Nephron progenitor cell (in vitro differentiated cells): Measurements from ENCODE around the gene SLC22A4.
A peak's percentile ranks its signal among the peaks of the same experiment; 100 is the strongest.

ENCODE experiments used
- DNase-seq: peaks from one replicate; pipeline ENCODE4 v3.0.0; 2021
- H3K27ac Mint-ChIP-seq: 2 replicates; pipeline ENCODE4 v1.8.0; 2021; ENCODE audit warnings: mild to moderate bottlenecking, moderate library complexity, mixed read lengths
- H3K27me3 Mint-ChIP-seq: 2 replicates; pipeline ENCODE4 v1.8.0; 2021; ENCODE audit warnings: mild to moderate bottlenecking, low read depth, mixed read lengths; ENCODE audit not compliant: poor library complexity
- H3K36me3 Mint-ChIP-seq: 2 replicates; pipeline ENCODE4 v1.8.0; 2021; ENCODE audit warnings: low read depth, mixed read lengths
- H3K4me1 Mint-ChIP-seq: 2 replicates; pipeline ENCODE4 v1.8.0; 2021; ENCODE audit warnings: mixed read lengths
- H3K4me3 Mint-ChIP-seq: 2 replicates; pipeline ENCODE4 v1.8.0; 2021; ENCODE audit warnings: mild to moderate bottlenecking, moderate library complexity, mixed read lengths
- H3K9me3 Mint-ChIP-seq: 2 replicates; pipeline ENCODE4 v1.8.0; 2021; ENCODE audit warnings: mild to moderate bottlenecking, moderate library complexity, mixed read lengths
- TF ChIP-seq, protein P1 (sequence below): fragments of 200-600 bp; sonication (generic); IDR thresholded peaks from 2 replicates; pipeline ENCODE4 v1.5.0; 2021; ENCODE audit warnings: antibody characterized with exemption

The SLC22A4 gene

DNA sequence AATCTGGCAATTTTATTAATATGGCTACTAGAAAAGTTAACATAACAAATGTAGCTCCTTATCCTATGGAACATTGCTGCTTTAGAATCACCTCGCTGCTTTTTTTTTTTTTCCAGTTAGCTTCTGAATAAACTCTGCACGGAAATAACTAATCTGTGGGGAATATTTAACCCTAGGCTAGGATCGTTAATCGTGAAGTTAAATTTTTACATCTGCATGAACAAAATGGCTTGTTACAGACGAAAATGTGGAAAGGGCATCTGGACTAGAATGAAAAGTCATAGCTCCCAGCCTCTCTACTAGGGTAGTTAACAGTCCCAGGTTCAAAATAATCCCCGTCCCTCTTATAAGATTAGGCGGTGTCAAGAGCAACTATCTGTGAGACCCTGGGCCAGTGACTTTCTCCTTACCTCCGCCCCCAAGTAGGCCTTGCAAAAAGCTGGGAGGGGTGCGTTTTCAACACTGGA lies 74.8 kb downstream of the SLC22A4 start:
- peaks cover 45% of the 10 kb centered on the region for H3K27me3 Mint-ChIP-seq

DNA sequence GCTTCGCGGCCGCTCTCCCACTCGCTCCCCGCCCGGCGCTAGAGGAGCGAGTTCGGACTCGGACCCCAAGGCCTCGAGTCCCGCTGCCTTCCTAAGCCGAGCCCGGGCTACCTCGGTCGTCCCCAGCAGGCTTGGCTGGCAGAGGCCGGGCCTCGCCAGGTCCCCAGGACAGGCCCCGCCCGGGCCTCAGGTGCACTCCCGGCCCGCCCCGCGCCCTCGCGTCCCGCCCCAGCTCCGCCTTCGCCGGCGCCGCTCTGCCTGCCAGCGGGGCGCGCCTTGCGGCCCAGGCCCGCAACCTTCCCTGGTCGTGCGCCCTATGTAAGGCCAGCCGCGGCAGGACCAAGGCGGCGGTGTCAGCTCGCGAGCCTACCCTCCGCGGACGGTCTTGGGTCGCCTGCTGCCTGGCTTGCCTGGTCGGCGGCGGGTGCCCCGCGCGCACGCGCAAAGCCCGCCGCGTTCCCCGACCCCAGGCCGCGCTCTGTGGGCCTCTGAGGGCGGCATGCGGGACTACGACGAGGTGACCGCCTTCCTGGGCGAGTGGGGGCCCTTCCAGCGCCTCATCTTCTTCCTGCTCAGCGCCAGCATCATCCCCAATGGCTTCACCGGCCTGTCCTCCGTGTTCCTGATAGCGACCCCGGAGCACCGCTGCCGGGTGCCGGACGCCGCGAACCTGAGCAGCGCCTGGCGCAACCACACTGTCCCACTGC lies 75.4 kb downstream of the SLC22A4 start, which contains the start of gene SLC22A5:
Gene SLC22A5 (plus strand): TSS at position 237 of the 707 bp plus-strand sequence. CDS start 263 bp downstream, at position 500.
- DNase-seq, result peak; percentile 83
- H3K36me3 Mint-ChIP-seq, result peaks cover 1% of the 10 kb centered on the region
- H3K9me3 Mint-ChIP-seq, result no peaks in the 10 kb centered on the region
- TF ChIP-seq, protein P1, sequence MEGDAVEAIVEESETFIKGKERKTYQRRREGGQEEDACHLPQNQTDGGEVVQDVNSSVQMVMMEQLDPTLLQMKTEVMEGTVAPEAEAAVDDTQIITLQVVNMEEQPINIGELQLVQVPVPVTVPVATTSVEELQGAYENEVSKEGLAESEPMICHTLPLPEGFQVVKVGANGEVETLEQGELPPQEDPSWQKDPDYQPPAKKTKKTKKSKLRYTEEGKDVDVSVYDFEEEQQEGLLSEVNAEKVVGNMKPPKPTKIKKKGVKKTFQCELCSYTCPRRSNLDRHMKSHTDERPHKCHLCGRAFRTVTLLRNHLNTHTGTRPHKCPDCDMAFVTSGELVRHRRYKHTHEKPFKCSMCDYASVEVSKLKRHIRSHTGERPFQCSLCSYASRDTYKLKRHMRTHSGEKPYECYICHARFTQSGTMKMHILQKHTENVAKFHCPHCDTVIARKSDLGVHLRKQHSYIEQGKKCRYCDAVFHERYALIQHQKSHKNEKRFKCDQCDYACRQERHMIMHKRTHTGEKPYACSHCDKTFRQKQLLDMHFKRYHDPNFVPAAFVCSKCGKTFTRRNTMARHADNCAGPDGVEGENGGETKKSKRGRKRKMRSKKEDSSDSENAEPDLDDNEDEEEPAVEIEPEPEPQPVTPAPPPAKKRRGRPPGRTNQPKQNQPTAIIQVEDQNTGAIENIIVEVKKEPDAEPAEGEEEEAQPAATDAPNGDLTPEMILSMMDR, result no peak
- H3K27me3 Mint-ChIP-seq, result peaks cover 41% of the 10 kb centered on the region
- no peak within 1 kb of the TSS for H3K27ac Mint-ChIP-seq
- H3K4me1 Mint-ChIP-seq, result peaks cover 19% of the 10 kb centered on the region
- H3K4me3 Mint-ChIP-seq, result peak within 1 kb of the TSS; percentile 82

More for the DNA sequence above, 74.8 kb downstream of the SLC22A4 start:
- Mint-ChIP-seq H3K36me3 (peaks cover 4% of the 10 kb centered on the region), H3K27ac (no peak overlapping the region), H3K9me3 (no peaks in the 10 kb centered on the region), H3K4me1 (peaks cover 19% of the 10 kb centered on the region), H3K4me3 (peak overlapping the region; percentile 82)
- no peak for DNase-seq
- TF ChIP-seq, protein P1, result no peak

DNA sequence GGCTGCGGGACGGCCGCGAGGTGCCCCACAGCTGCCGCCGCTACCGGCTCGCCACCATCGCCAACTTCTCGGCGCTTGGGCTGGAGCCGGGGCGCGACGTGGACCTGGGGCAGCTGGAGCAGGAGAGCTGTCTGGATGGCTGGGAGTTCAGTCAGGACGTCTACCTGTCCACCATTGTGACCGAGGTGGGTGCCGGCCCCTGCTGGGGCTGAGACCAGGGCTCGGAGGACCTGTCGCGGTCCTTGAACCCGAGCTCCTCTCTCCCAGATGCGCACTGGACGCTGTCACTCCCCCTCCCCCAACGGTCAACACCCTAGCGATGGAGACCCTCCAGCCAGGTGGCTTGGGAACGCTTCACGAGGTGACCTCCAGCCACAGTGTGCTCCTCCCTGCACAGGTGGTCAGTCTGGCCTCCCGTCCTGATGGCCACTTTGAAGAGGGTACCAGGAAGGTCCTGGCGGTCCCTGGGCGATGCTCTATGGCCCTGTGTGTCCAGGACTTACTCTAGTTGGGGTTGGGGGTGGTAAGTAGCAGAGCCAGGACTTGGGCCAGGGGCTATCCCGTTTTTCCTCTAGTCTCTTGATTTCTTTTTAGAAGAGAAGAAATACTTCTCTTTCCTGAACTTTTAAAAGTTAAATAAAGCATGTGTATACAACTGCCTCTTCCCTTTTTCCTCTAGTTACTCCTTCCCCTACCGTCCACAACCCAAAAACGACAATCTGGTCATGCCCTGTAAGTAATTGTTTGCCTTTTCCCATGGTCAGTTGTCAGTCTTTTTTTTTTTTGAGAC lies 76.2 kb downstream of the SLC22A4 start:
- H3K4me3 Mint-ChIP-seq, result peak overlapping the region; percentile 82
- H3K27ac Mint-ChIP-seq, result no peak overlapping the region
- no peaks in the 10 kb centered on the region for H3K36me3 Mint-ChIP-seq
- H3K4me1 Mint-ChIP-seq, result peaks cover 19% of the 10 kb centered on the region
- H3K9me3 Mint-ChIP-seq, result no peaks in the 10 kb centered on the region
- DNase-seq, result no peak
- peaks cover 39% of the 10 kb centered on the region for H3K27me3 Mint-ChIP-seq
- TF ChIP-seq, protein P1, result no peak

DNA sequence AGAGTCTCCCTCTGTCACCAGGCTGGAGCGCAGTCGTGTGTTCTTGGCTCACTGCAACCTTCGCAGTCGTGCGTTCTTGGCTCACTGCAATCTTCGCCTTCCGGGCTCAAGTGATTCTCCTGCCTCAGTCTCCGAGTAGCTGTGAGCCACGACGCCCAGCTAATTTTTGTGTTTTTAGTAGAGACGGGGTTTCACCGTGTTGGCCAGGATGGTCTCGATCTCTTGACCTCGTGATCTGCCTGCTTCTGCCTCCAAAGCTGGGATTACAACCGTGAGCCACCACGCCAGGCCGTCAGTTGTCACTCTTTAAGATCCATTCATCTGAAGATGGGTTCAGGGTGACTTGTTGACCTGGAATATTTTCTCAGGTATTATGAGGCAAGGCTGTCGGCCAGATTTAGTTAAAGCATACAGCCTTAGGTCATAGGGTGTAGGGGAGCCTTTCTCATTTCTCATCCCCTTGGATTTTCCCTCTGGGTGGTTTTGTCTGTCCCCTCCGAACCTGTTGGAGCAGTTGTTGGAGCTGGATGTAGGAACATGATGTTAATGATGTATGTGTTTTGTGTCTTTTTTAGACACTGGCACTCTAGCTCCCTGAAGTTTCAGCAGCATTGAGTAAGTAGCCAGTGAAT lies 76.9 kb downstream of the SLC22A4 start:
- Mint-ChIP-seq H3K27ac (no peak overlapping the region), H3K4me1 (peaks cover 19% of the 10 kb centered on the region)

DNA sequence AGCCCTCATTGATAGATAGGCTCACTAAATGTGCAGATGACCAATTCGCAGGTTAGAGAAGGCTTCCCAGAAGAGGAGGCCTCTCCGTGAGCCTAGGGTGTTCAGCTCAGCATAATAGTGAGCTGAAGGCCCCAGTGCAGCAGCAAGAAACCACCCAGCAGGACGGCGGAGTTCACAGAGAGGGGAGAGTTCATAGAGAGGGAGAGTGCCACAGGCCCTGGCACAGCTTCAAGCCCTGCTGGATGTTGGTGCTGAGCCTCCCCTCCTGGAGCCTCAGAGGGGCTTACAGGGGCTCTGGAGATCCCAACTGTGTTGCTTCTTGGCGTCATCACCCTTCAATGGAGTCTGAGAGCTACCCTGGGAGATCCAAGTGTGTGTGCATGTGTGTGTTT lies 77.4 kb downstream of the SLC22A4 start:
- Mint-ChIP-seq H3K4me1 (peaks cover 19% of the 10 kb centered on the region), H3K4me3 (no peak overlapping the region)

More for the DNA sequence above, 76.9 kb downstream of the SLC22A4 start:
- DNase-seq, result no peak
- TF ChIP-seq, protein P1, result no peak
- Mint-ChIP-seq H3K9me3 (no peaks in the 10 kb centered on the region), H3K4me3 (peak overlapping the region; percentile 82), H3K27me3 (peaks cover 39% of the 10 kb centered on the region), H3K36me3 (no peaks in the 10 kb centered on the region)

More for the DNA sequence above, 77.4 kb downstream of the SLC22A4 start:
- Mint-ChIP-seq H3K27ac (no peak overlapping the region), H3K9me3 (no peaks in the 10 kb centered on the region), H3K36me3 (no peaks in the 10 kb centered on the region), H3K27me3 (peaks cover 39% of the 10 kb centered on the region)
- TF ChIP-seq, protein P1, result no peak
- no peak for DNase-seq
